Stimulated activated CD4-positive, alpha-beta T cell treated with anti-CD3 and anti-CD28 coated beads, Interleukin-12 subunit alpha, Interleukin-12 subunit beta, amount 100 ng/mL, for 24 hours (primary cell): ENCODE results near the gene MIEF1.
"Not testable (repeated sequence)": the region's sequence is repeated elsewhere in the genome, so short reads cannot be mapped to it uniquely, and the experiment has no call there.

ENCODE experiments used
- DNase-seq, 2 experiments: peaks; one replicate each; pipeline ENCODE4 v3.0.0-alpha.2; 2020; ENCODE audit warnings: low read depth in 2 of 2

MIEF1 gene

GRCh38 chr22:39512026-39512425 is 9.9 kb downstream of the MIEF1 start:
- DNase-seq, result no peak

- no peak for DNase-seq
Observed at GRCh38 chr22:39513791-39514190, 11.7 kb downstream of the MIEF1 start.

- DNase-seq, result no peak
Observed at GRCh38 chr22:39514373-39514973, 12.4 kb downstream of the MIEF1 start.

- no peak for DNase-seq
Observed at GRCh38 chr22:39515266-39516050, 13.4 kb downstream of the MIEF1 start.

- DNase-seq, result no peak
Observed at GRCh38 chr22:39517470-39517869, 15.4 kb downstream of the MIEF1 start.

- no peak for DNase-seq
Observed at GRCh38 chr22:39518144-39518786, 16.2 kb downstream of the MIEF1 start.

GRCh38 chr22:39518996-39519680 is 17.0 kb downstream of the MIEF1 start:
- no peak for DNase-seq

- DNase-seq, result peak; percentile 90 to 93
Observed at GRCh38 chr22:39519681-39520225, 17.7 kb downstream of the MIEF1 start.

GRCh38 chr22:39520226-39521105 is 18.4 kb downstream of the MIEF1 start, which contains the start of gene ATF4:
Gene ATF4, plus strand, starts transcription at chr22:39520562. Its CDS starts 884 bp downstream, at chr22:39521446.
- DNase-seq, result peak; percentile 81 to 82

GRCh38 chr22:39521106-39521885 is 19.2 kb downstream of the MIEF1 start:
- not testable (repeated sequence) for DNase-seq

GRCh38 chr22:39522091-39522490 is 20.0 kb downstream of the MIEF1 start:
- DNase-seq, result not testable (repeated sequence)

GRCh38 chr22:39522567-39523300 is 20.6 kb downstream of the MIEF1 start:
- no peak for DNase-seq

- no peak for DNase-seq
Observed at GRCh38 chr22:39524089-39524752, 22.1 kb downstream of the MIEF1 start.

GRCh38 chr22:39524753-39525657 is 22.9 kb downstream of the MIEF1 start:
- no peak for DNase-seq

- DNase-seq, result no peak
Observed at GRCh38 chr22:39525658-39525975, 23.5 kb downstream of the MIEF1 start.

- DNase-seq, result no peak
Observed at GRCh38 chr22:39526736-39527171, 24.7 kb downstream of the MIEF1 start.

- DNase-seq, result no peak
Observed at GRCh38 chr22:39527481-39527961, 25.4 kb downstream of the MIEF1 start.
